Kasumi-1 (cell line): ENCODE data around the gene OR11L1.

ENCODE experiments used
- DNase-seq, 2 experiments: peaks; one replicate each; lab custom pipeline; 2025; lab: John Stamatoyannopoulos, UW

The OR11L1 gene

GRCh38 chr1:247797518-247797917 lies 44.2 kb downstream of the OR11L1 start:
- no peak for DNase-seq
